ENCODE results near the gene SHANK3.

Gene SHANK3

GRCh38 chr22:50678218-50678650, 5.6 kb downstream of the SHANK3 start:
- no peak for DNase-seq (ENCODE audit: low read depth in 2 of 2)

- DNase-seq (ENCODE audit: low read depth in 2 of 2), result no peak
These were observed 6.3 kb downstream of the SHANK3 start for GRCh38 chr22:50678651-50679521.

GRCh38 chr22:50683086-50683993, 10.7 kb downstream of the SHANK3 start:
- DNase-seq (ENCODE audit: low read depth in 2 of 2), result no peak

GRCh38 chr22:50683994-50684371, 11.4 kb downstream of the SHANK3 start:
- no peak for DNase-seq (ENCODE audit: low read depth in 2 of 2)

GRCh38 chr22:50684501-50684900, 11.9 kb downstream of the SHANK3 start:
- no peak for DNase-seq (ENCODE audit: low read depth in 2 of 2)

- DNase-seq (ENCODE audit: low read depth in 2 of 2), result no peak
These were observed 12.4 kb downstream of the SHANK3 start for GRCh38 chr22:50684986-50685385.

GRCh38 chr22:50686794-50687193, 14.2 kb downstream of the SHANK3 start:
- no peak for DNase-seq (ENCODE audit: low read depth in 2 of 2)

GRCh38 chr22:50687829-50688228, 15.2 kb downstream of the SHANK3 start:
- no peak for DNase-seq (ENCODE audit: low read depth in 2 of 2)

- DNase-seq (ENCODE audit: low read depth in 2 of 2), result no peak
These were observed 15.8 kb downstream of the SHANK3 start for GRCh38 chr22:50688448-50688847.

- DNase-seq (ENCODE audit: low read depth in 2 of 2), result no peak
These were observed 18.9 kb downstream of the SHANK3 start for GRCh38 chr22:50691521-50691920.

GRCh38 chr22:50693462-50693861, 20.8 kb downstream of the SHANK3 start:
- no peak for DNase-seq (ENCODE audit: low read depth in 2 of 2)

- DNase-seq (ENCODE audit: low read depth in 2 of 2), result no peak
These were observed 21.5 kb downstream of the SHANK3 start for GRCh38 chr22:50694099-50694605.

GRCh38 chr22:50694766-50695420, 22.3 kb downstream of the SHANK3 start:
- no peak for DNase-seq (ENCODE audit: low read depth in 2 of 2)

GRCh38 chr22:50695421-50696250, 23.0 kb downstream of the SHANK3 start:
- no peak for DNase-seq (ENCODE audit: low read depth in 2 of 2)

GRCh38 chr22:50696251-50696798, 23.7 kb downstream of the SHANK3 start:
- no peak for DNase-seq (ENCODE audit: low read depth in 2 of 2)

GRCh38 chr22:50696799-50697561, 24.4 kb downstream of the SHANK3 start:
- DNase-seq (ENCODE audit: low read depth in 2 of 2), result no peak

GRCh38 chr22:50697667-50698506, 25.3 kb downstream of the SHANK3 start:
- no peak for DNase-seq (ENCODE audit: low read depth in 2 of 2)

GRCh38 chr22:50698546-50698945, 25.9 kb downstream of the SHANK3 start:
- DNase-seq (ENCODE audit: low read depth in 2 of 2), result no peak

Data from stimulated activated CD8-positive, alpha-beta memory T cell treated with anti-CD3 and anti-CD28 coated beads, Interleukin-7, amount 100 ng/mL, for 1 hour (primary cell).